HG03095 (cell line): ENCODE measurements around the gene PNCK.

Experiments used
- ATAC-seq: cut with Tn5 transposase; IDR thresholded peaks from one replicate; pipeline ENCODE4 v1.9.1; 2021; ENCODE audit warnings: moderate library complexity; ENCODE audit not compliant: unreplicated experiment

Gene PNCK

GRCh38 chrX:153662266-153662665 lies 11.3 kb downstream of the PNCK start:
- no peak for ATAC-seq

GRCh38 chrX:153659268-153659667 lies 14.3 kb downstream of the PNCK start:
- no peak for ATAC-seq

DNA sequence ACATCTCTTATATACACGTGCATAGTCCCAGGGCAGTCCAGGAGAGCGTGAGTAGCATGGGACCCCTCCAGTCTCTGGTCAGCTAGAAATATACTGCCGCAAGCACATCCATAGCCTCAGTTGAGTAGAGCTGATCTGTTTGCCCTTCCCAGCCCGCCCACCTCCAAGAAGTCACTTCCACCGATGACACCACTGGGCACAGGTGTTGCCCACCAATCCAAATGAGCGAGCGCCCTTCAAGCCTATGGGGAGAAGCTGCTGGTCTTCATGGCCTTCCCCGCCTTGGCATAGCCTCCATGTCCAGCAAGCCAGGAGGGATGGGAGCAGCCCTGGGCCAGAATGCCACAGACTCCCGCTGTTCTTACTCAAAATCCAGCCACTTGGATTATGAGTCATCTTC lies 16.5 kb downstream of the PNCK start:
- no peak for ATAC-seq

- ATAC-seq: no peak
Measured at GRCh38 chrX:153653556-153653955, 20.1 kb downstream of the PNCK start.

GRCh38 chrX:153651540-153652079 lies 22.0 kb downstream of the PNCK start:
- ATAC-seq: no peak

GRCh38 chrX:153650959-153651358 lies 22.7 kb downstream of the PNCK start:
- ATAC-seq: no peak

DNA sequence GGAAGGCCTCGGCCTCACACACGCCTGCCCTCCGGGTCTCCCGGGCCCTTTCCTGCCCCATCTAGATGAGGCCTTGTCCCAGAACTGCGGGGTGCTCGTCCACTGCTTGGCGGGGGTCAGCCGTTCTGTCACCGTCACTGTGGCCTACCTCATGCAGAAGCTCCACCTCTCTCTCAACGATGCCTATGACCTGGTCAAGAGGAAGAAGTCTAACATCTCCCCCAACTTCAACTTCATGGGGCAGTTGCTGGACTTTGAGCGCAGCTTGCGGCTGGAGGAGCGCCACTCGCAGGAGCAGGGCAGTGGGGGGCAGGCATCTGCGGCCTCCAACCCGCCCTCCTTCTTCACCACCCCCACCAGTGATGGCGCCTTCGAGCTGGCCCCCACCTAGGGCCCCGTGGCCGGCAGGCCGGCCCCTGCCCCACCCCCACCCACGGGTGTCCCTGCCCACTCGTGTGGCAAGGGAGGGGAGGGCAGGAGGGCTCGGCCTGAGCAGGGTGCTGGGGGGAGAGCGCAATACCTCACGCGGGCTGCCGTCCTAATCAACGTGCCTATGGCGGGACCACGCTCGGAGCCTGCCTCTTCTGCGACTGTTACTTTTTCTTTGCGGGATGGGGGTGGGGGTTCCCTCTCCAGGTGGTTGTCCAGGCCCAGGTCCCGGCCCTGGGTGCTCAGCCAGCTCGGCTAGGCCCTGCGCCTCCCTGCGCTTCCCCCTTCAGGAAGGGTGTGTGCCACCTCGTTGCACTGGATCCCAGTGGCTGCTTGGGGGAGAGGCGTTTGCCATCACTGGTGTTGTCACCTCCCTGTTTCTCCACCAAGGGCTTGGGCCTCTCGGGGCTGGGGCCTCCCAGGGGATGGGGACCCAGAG lies 23.5 kb downstream of the PNCK start:
- ATAC-seq: no peak

- no peak for ATAC-seq
Measured at GRCh38 chrX:153649178-153649914, 24.3 kb downstream of the PNCK start.

DNA sequence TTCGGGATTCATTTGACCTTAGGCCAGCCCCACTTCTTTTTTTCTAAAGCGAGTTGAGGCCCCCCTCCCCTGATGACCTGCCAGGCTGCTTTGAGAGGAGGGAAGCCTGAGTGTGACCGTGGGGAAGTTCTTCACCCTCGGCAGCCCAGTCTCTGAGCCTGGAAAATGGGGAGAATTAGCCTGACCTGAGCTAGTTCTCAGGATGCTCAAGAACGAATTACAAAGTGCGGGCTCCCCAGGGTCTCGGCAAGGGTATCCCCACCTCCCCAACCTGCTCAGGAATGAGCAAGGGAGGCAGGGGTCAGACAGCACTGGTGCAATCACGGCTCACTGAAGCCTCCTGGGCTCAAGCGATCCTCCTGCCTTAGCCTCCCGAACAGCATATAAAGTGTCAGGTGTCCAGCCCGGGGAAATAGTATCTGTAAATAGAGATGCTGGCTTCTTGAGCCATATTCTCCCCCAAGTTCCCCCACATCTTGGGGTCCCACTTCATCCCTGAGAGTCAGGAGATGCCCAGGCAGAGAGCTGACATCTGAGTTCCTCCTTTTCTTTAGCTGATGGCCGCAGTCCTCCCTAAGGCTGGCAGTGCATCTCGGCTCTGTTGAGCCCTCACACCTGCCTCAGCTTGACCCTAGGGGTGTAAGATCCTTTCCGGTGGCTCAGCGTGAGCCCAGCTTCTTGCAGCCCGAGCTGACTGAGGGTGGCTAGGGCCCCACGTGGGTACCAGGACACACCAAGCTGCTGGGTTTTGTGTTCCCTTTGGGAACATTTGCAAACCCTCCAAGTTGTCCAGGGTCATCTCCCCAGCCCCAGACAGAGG lies 25.0 kb downstream of the PNCK start:
- ATAC-seq: no peak

- ATAC-seq: no peak
Measured at GRCh38 chrX:153647461-153648357, 25.9 kb downstream of the PNCK start.

- ATAC-seq: no peak
Measured at GRCh38 chrX:153646620-153647373, 26.8 kb downstream of the PNCK start, which contains the start of gene DUSP9. Gene DUSP9, plus strand, starts transcription at chrX:153647203. Its CDS starts 751 bp downstream, at chrX:153647954.

DNA sequence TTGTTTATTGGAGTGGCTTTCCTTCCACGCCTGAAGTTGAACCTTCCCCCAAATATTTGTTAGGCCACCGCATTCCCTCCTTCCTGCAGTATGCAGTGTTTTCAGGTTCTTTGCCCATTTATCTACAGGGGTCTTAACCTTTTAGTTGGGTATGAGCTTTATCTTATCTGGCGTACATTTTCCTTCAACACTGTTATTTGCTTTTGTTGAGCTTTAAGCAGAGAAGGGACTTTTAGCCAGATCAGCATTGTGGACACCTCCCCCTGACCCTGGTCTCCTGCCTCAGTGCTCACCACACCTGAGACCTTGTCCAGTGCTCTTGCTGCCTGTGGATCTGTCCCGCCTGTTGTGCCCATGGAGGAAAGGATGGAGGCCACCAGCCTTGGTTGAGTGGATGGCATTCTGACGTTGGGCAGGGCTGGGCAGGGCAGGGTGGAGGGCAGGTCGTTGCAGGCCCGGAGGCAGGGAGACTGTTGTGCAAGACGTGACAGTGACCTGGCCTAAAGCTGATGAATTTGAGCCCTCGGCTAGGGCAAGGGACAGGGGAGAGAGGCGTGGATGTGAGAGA lies 27.6 kb downstream of the PNCK start:
- ATAC-seq: no peak

- no peak for ATAC-seq
Measured at GRCh38 chrX:153645151-153645550, 28.5 kb downstream of the PNCK start.

DNA sequence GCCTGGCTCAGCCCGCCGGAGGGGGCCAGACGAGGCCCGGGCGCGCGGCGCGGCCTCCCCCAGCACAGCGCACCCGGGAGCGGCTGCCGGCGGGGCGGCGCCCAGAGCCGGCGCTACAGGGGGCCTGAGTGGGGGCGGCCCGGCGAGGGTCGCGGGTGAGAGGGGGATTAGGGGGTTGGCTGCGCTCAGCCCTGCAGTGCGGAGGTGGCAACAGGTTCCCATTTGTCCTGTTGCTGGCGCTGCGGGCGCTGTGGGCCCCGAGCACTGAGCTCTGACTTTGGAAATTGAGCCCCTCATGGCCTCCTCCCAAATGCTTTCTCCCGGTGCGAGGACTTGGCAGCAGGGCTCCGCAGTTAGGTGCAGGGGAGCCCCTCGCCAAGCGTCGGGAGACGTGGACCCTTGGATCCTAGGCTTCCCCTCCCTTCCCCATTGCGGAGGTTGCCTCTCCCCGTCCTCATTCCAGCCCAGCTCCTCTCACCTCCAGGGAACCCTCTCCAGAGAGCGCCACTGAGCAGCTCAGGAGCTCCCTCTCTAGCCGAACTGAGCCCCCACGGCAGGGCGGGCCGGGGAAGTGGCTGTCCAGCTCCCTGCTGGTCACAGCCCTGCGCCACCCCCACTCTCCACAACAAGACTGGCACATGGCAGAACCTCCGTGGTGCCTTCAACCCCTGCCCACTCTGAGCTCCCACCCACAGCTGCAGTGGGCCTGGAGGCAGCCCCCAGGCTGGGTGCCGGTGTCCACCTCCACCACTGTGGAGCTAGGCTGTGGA lies 29.1 kb downstream of the PNCK start:
- ATAC-seq: no peak

DNA sequence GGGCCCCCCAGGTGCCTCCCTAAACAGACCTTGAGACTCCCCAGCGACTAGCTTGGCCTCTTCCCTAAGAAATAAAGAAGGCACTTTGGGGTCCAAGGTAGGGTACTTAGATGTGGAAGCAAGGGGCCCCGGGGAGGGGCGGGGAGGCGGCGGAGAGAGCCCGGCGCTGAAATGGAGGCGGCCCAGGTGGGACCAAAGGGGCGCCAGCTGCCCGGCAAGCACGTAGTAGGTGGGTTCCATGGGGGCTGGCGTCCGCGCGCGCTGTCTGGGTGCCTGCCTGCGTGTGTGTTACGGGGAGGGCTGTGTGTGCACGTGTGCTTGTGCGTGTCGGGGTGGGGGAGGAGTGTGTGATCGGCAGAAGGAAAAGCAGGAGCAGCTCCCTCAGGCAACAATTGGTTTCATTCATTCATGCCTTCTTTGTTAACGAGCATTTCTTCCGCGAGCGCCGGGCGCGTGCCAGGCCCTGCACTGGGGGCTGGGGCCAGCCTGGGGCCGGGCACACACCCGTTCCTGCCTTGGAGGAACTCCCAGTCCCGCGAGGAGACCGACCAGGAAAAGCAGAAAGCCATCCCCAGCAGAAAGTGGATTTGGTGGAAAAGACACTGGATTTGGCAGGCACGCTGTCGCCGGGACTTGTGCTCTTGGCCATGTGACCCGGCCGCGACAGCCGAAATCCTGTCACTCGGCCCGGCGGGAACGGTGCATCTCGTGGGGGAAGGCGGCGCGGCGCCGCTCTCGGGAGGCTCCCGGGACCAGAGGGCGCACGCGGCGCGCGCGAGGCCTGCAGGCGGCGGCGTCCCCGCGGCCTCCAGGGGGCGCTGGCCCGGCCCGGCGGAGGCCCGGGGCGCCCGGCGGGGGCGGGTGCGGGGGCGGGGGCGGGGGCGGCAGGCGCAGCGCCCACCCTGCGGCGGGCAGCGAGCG lies 29.9 kb downstream of the PNCK start:
- ATAC-seq: no peak

GRCh38 chrX:153642655-153643430 lies 30.8 kb downstream of the PNCK start:
- no peak for ATAC-seq
